Stimulated activated CD4-positive, alpha-beta T cell treated with anti-CD3 and anti-CD28 coated beads, Interleukin-1b, Interleukin-23, amount 100 ng/mL, for 4 hours (primary cell): ENCODE measurements around the gene TGM3.

Experiments used
- DNase-seq, 2 donors: peaks; one replicate each; pipeline ENCODE4 v3.0.0-alpha.2; 2020; ENCODE audit warnings: low read depth in 2 of 2

The TGM3 gene

GRCh38 chr20:2338411-2339066, 42.7 kb downstream of the TGM3 start:
- no peak for DNase-seq

GRCh38 chr20:2340136-2340535, 44.3 kb downstream of the TGM3 start:
- DNase-seq = no peak

DNA sequence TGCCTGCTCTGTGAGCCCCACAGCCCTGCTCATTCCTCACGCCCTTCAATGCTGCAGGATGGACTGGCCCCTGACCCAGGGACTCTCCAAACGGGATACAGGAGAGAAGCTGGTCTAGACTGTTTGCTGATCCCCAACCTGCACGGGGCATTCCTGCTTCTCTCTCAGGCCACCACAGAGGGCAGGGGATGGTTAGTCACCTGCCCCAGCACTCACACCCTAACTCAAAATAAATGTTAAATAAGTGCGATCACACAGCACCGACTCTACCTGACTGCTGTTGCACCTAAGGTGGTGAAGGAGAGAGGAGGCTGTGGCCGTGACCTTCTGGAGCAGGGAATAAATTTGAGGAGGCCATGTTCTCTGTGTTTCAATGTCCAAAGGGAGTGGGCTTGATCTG, 45.0 kb downstream of the TGM3 start:
- DNase-seq = no peak

GRCh38 chr20:2341336-2341735, 45.5 kb downstream of the TGM3 start:
- no peak for DNase-seq

DNA sequence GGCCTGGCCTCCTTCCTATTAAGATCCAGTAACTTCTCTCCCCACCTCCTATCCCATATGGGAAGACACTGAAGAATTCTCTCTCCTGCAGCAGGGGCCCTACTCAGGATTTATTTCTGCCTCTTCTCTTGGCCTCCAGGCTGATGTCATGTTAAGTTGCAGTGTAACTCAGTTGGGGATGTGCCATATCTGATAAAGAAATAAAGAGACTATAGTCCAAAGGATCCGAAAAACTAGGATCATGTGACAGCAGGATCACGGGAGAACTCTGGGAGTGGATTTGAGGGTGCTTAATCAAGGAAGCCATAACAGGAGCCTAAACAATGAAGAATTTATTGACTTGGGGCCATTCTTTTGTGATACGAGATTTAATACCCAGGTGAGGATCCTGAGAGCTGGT, 46.4 kb downstream of the TGM3 start:
- DNase-seq = no peak

GRCh38 chr20:2346188-2346587, 50.4 kb downstream of the TGM3 start:
- no peak for DNase-seq

DNA sequence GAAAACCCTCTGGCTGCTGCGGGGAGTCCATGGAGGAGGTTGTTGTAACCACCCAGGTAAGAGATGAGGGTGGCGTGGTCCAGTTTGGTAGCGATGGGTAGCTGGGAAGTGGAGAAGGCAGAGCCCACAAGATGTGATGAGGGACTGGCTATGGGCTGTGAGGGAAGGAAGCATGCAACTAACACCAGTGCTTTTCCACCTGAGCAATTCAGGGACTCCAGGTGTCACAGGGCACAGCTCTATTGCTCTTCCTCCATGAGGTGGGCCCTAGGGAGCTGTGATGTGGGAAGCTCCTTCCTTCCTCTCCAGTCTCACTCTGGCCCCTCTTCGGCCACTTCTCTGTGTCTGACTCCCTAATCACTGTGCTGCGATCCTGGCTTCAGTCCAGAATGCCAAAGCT, 52.5 kb downstream of the TGM3 start:
- no peak for DNase-seq

DNA sequence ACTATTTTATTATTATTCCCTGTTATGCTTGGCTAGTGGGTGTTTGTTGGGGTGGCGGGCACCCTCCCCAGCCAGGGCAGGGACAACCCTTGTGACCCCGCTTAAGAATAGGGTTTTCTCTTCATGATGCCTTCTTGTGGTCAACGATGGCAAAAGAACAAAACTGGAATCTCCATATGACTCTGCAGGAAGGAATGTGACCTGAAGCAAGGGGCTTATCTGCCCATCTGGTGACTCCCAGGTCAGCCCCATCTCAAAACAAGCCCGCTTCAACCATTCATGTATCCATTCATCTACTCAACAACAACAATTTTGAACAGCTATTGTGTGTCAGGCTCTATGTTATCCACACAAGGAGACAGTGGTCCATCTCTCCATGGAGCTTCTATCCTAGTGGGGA, 54.0 kb downstream of the TGM3 start:
- no peak for DNase-seq

DNA sequence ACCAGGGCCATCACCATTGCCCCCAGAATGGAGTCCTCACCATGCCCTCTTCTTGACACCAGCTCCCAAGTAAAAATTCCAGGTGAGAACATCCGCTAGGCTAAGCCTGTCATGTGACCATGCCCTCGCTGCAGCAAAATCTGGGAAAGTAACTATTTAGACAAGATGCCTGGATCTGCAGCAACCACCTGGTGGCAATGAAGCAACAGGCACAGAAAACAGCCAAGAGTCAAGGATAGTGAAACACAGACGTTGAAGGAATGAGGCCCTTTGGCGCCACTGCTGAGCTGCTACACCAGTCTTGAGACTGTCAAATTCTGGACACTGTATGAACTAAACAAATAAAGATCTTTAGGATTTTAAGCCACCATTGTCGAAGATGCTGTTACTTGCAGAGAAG, 54.8 kb downstream of the TGM3 start:
- no peak for DNase-seq

GRCh38 chr20:2353231-2353630, 57.4 kb downstream of the TGM3 start:
- DNase-seq = no peak

DNA sequence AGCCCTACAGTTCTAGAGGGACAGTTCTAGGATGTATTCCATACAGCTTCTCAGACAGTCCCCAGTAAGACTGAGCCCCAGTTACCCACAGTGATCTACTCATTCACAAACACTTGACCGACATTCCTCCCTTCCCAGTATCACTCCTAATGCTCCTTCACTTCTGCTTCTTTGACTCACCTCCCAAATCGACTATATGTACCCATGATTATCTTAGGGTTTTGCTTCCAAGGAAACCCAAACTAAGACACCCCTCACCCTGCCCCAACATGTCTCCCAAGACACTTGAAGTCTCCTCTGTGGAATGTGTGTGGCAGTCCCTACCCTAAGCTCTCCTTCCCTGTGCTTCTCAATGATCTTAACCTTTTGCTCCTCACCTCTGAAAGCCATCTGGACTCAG, 61.3 kb downstream of the TGM3 start:
- no peak for DNase-seq

GRCh38 chr20:2358006-2358405, 62.2 kb downstream of the TGM3 start:
- DNase-seq = no peak

- no peak for DNase-seq
These were observed 65.3 kb downstream of the TGM3 start for GRCh38 chr20:2361035-2361593.

GRCh38 chr20:2363187-2363586, 67.4 kb downstream of the TGM3 start:
- no peak for DNase-seq

DNA sequence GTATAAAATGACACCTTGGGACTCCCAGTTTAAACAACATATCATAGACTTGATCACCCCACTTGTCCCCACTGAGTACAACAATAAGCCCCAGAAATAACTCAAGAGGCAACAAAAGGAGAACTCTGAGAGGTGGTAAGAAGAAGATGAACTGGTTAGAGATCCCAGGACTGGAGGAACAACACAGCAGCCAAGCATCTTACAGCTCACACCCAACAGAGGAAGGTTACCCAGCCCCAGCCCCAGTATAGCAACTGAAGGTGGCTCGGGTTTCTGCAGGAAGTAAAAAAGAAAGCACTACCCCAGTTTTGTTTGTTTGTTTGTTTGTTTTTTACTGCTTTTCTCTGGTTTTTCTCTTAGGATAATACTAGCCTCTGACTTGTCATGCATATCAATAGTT, 67.8 kb downstream of the TGM3 start:
- DNase-seq = no peak

GRCh38 chr20:2364044-2364443, 68.2 kb downstream of the TGM3 start:
- DNase-seq = no peak

DNA sequence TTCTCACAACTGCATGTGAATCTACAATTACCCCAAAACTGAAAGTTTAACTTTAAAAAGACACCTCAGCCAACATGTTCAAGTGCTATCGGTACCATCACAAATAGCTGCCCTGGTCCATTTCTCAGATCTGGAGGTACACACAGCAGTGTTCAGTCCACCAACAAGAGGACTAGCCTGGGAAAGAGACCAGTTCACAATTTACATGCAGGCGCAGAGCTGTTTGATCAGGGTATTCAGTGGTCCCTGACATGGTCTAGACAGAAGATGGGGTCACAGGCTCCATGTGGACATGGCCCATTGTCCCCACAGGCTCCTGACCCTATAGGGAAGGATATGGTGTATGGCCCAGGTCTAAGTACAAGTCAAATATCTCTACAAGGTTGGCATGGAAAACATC, 69.3 kb downstream of the TGM3 start:
- DNase-seq = no peak

- DNase-seq = no peak
These were observed 69.9 kb downstream of the TGM3 start for GRCh38 chr20:2365666-2366065.

- DNase-seq = no peak
These were observed 72.8 kb downstream of the TGM3 start for GRCh38 chr20:2368621-2369020.

DNA sequence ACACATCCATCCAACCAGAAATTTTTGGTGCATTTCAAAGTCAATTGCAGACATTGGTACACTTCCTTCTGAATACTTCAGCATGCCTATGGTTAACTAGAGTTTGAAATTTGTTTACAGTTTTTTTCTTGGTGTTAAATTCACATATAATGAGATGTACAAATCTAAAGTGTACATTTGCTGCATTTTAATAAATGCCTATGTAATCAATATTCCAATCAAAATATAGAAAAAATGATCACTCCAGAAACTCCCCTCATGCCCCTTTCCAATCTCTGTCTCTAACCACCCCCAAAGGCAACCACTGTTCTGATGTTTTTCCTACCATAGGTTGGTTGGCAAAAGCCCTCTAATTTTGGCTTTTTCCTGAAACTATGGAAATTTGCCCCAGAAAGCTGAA, 77.3 kb downstream of the TGM3 start:
- DNase-seq = no peak

- no peak for DNase-seq
These were observed 78.7 kb downstream of the TGM3 start for GRCh38 chr20:2374346-2375125.

GRCh38 chr20:2378893-2379292, 83.1 kb downstream of the TGM3 start:
- DNase-seq = no peak

- DNase-seq = peak in 1 of 2 donors; percentile 6
These were observed 83.9 kb downstream of the TGM3 start for GRCh38 chr20:2379511-2380229.
